Endothelial cell of umbilical vein (primary cell): ENCODE results near the gene IMPG2.

ENCODE experiments used
- EZH2 ChIP-seq: IDR thresholded peaks from 2 replicates; pipeline ENCODE4 v1.6.1; 2012; ENCODE audit warnings: borderline replicate concordance, low read depth, mild to moderate bottlenecking, moderate library complexity, low read length, inconsistent platforms; ENCODE audit not compliant: severe bottlenecking
- FOS ChIP-seq: IDR thresholded peaks from 2 replicates; pipeline ENCODE4 v1.6.1; 2011; ENCODE audit warnings: mild to moderate bottlenecking, low read length, moderate library complexity, borderline replicate concordance; ENCODE audit not compliant: insufficient read depth
- GATA2 ChIP-seq: IDR thresholded peaks from 2 replicates; pipeline ENCODE4 v1.7.0; 2011; ENCODE audit warnings: low read depth, mild to moderate bottlenecking, moderate library complexity, mixed read lengths, low read length; ENCODE audit not compliant: insufficient read length, insufficient read depth
- MYC ChIP-seq: IDR thresholded peaks from one replicate; pipeline ENCODE4 v1.6.1; 2011; ENCODE audit warnings: mild to moderate bottlenecking, low read depth, low read length
- POLR2A ChIP-seq: IDR thresholded peaks from 2 replicates; pipeline ENCODE4 v1.6.1; 2012; ENCODE audit warnings: low read depth, mild to moderate bottlenecking, control low read depth, low read length
- POLR2AphosphoS5 ChIP-seq: IDR thresholded peaks from 2 replicates; pipeline ENCODE4 v1.6.1; 2012; ENCODE audit warnings: low read depth, mild to moderate bottlenecking, control low read depth, low read length, moderate library complexity; ENCODE audit not compliant: insufficient read depth
- TF ChIP-seq, protein P1 (sequence below), 2 donors: IDR thresholded peaks; 1 replicate in 1 of 2; 2 replicates in 1 of 2; pipeline ENCODE4 v1.5.1; 2011; ENCODE audit warnings: low read length in 2 of 2, mild to moderate bottlenecking in 2 of 2, moderate library complexity in 2 of 2, control low read depth in 1 of 2, inconsistent platforms in 1 of 2, low read depth in 1 of 2; ENCODE audit not compliant: insufficient read depth in 1 of 2; ENCODE audit errors: extremely low read depth in 1 of 2
- TF ChIP-seq, protein P2 (sequence below): IDR thresholded peaks from 2 replicates; pipeline ENCODE4 v1.6.1; 2011; ENCODE audit not compliant: insufficient read depth, insufficient read length

DNA sequence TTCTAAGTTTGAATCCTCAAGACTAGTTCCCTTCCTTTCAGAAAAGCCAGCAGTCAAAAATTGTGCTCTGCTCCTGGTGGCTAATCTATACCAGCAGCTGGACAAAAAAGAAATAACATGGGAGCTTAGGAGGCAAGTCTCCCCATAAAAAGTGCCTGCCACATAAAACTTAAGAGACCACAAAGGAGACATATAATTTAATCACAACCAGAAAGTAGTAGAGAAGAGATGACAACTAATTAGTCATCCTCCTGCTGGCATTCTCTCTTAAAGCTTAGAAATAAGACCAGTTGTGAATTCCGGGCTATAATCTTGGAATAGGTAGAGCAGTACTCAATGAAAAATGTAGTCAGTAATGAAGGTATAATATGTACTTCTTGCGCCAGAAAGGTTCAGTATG lies 20.2 kb upstream of the IMPG2 start:
- TF ChIP-seq, protein P1, sequence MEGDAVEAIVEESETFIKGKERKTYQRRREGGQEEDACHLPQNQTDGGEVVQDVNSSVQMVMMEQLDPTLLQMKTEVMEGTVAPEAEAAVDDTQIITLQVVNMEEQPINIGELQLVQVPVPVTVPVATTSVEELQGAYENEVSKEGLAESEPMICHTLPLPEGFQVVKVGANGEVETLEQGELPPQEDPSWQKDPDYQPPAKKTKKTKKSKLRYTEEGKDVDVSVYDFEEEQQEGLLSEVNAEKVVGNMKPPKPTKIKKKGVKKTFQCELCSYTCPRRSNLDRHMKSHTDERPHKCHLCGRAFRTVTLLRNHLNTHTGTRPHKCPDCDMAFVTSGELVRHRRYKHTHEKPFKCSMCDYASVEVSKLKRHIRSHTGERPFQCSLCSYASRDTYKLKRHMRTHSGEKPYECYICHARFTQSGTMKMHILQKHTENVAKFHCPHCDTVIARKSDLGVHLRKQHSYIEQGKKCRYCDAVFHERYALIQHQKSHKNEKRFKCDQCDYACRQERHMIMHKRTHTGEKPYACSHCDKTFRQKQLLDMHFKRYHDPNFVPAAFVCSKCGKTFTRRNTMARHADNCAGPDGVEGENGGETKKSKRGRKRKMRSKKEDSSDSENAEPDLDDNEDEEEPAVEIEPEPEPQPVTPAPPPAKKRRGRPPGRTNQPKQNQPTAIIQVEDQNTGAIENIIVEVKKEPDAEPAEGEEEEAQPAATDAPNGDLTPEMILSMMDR (IDR thresholded peaks at IDR 0.05; ENCODE audit: extremely low read depth in 1 of 2, insufficient read depth in 1 of 2, low read depth in 1 of 2, low read length in 2 of 2) = no peak
- TF ChIP-seq FOS (no peak), MYC (no peak), GATA2 (no peak), POLR2AphosphoS5 (no peak), POLR2A (no peak), EZH2 (no peak)
- TF ChIP-seq, protein P2, sequence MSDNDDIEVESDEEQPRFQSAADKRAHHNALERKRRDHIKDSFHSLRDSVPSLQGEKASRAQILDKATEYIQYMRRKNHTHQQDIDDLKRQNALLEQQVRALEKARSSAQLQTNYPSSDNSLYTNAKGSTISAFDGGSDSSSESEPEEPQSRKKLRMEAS = no peak
